ENCODE results near the gene TNIK.

- TF ChIP-seq POLR2AphosphoS5 (IDR thresholded peaks at IDR 0.05; ENCODE audit: low read depth, low read length) (no peak), TAF1 (IDR thresholded peaks at IDR 0.05; ENCODE audit: borderline replicate concordance, insufficient read depth, low read length) (no peak), REST (IDR thresholded peaks at IDR 0.05; ENCODE audit: insufficient read depth in 1 of 2, low read depth in 2 of 2, low read length in 2 of 2) (no peak), FOXP2 (optimal IDR thresholded peaks at IDR 0.05; ENCODE audit: borderline replicate concordance, extremely low read depth, extremely low read length, insufficient read depth) (no peak)
Observed at GRCh38 chr3:171058058-171058457, 402.1 kb downstream of the TNIK start.

Data from PFSK-1 (cell line).